Activated T-helper 2 cell treated with anti-CD3 and anti-CD28 coated beads, Interferon-gamma antibody, Interleukin-2, Interleukin-4, amounts not matched to agents 10 μg/mL and 5 μg/mL and 100 μg/mL, durations not matched to agents 14 hours and 24 hours and 36 hours (primary cell): Measurements from ENCODE around the gene PNKP. TPM values are rescaled to one million over a fixed set of nuclear protein-coding genes. Genes with fewer than 3 reads are reported as not detected.

Source experiments
- DNase-seq: peaks from one replicate; pipeline ENCODE4 v3.0.0; 2021; ENCODE audit warnings: low spot score
- H3K27ac Mint-ChIP-seq: one replicate; pipeline ENCODE4 v1.8.0; 2021; ENCODE audit warnings: mixed read lengths
- H3K27me3 Mint-ChIP-seq: one replicate; pipeline ENCODE4 v1.8.0; 2021; ENCODE audit warnings: low read depth, mixed read lengths
- H3K36me3 Mint-ChIP-seq: one replicate; pipeline ENCODE4 v1.8.0; 2021; ENCODE audit warnings: low read depth, mixed read lengths
- H3K4me1 Mint-ChIP-seq: one replicate; pipeline ENCODE4 v1.8.0; 2021; ENCODE audit warnings: low read depth, mixed read lengths
- H3K4me3 Mint-ChIP-seq: one replicate; pipeline ENCODE4 v1.8.0; 2021; ENCODE audit warnings: low read depth, mild to moderate bottlenecking, moderate library complexity, mixed read lengths
- H3K9me3 Mint-ChIP-seq: one replicate; pipeline ENCODE4 v1.8.0; 2021; ENCODE audit warnings: mixed read lengths
- intact Hi-C: fragments of 100-400 bp; cut with micrococcal nuclease; formaldehyde crosslinking; loops from one replicate; pipeline ENCODE4 v1.15.1; 2023
- total RNA-seq: library from RNA; stranded (reverse); gene quantifications from 2 replicates; pipeline ENCODE4 v1.2.3, GENCODE V29; 2022

The PNKP gene
- total RNA-seq, 1 donor from 2014 or later, result 117 TPM

DNA sequence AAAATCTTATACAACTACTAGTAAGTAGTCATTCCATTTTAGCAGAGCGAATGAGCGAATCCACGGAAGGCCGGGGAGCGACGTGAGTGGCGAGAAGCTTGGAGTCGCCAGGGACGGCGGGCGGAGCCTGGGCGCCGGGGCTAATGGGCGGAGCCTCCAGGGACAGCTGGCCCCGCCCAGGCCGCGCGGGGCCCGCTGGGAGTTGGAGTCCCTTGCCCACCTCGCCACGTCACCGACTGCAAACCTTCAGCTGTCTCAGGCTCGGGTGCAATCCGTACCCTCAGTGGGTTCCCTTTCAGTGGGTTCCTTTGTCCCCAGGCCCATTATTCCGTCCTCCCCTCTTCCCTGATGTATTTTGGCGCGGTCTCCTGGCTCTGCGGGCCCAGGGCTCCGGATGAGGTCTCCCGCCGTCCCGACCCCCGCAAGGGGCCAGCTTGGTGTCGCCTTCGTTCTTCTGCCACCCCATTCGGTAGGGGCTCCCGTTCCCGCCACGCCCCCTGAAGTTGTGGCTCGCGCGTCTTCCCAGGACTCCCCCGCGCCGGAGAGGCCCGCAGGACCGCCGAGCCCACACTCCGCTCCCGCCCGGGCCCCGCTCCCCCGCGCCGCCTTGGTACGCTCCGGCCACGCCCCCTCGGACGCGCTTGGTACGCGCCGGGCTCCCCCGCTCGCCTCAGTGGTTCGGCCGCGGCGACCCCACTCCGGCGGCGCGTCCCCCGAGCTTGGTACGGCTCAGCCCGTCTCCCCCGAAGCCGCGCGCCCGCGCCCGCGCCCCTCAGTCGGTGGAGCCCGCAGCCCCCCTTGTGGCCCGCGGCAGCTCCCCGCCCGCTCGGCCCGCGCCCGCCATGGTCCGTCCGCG is 16.7 kb downstream of the PNKP start, which contains the start of gene PTOV1:
TSS of gene PTOV1 (plus strand) at position 673 of the 856 bp plus-strand sequence.
- Mint-ChIP-seq H3K36me3 (peaks cover 20% of the 10 kb centered on the region), H3K9me3 (peaks cover 5% of the 10 kb centered on the region), H3K27me3 (no peaks in the 10 kb centered on the region), H3K4me1 (peaks cover 37% of the 10 kb centered on the region), H3K4me3 (peak within 1 kb of the TSS; percentile 89), H3K27ac (peak within 1 kb of the TSS; percentile 96)
- DNase-seq, result peak; percentile 84
- intact Hi-C loops, result loop anchor here (1.0 kb wide), 2 partner anchors 17 to 27 kb away; partner anchors contain the start of genes AKT1S1, PNKP and TBC1D17

DNA sequence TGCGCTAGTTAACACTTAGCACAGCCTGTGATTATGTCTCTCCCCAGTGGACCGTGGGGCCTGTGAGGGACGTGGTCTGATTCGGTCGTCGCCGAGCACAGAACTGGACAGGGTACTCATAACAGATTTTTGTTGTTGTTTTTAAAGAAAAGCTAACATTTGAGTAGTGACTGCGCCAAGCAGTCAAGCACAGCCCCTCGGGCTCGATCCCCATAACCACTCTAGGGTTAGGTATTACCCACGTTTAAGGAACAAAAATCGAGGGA is 17.2 kb downstream of the PNKP start:
- Mint-ChIP-seq H3K27me3 (no peaks in the 10 kb centered on the region), H3K9me3 (peaks cover 5% of the 10 kb centered on the region), H3K36me3 (peaks cover 15% of the 10 kb centered on the region), H3K4me3 (peak overlapping the region; percentile 89), H3K27ac (peak overlapping the region; percentile 96), H3K4me1 (peaks cover 37% of the 10 kb centered on the region)
- no peak for DNase-seq
- intact Hi-C loops, result loop anchor here (1.0 kb wide), 1 partner anchor 27 kb away; the partner anchor contains the start of genes AKT1S1 and TBC1D17

- DNase-seq, result no peak
- Mint-ChIP-seq H3K27me3 (no peaks in the 10 kb centered on the region), H3K27ac (peak overlapping the region; percentile 52), H3K9me3 (peaks cover 5% of the 10 kb centered on the region), H3K4me1 (peaks cover 37% of the 10 kb centered on the region), H3K36me3 (peaks cover 15% of the 10 kb centered on the region), H3K4me3 (peak overlapping the region; percentile 89)
- intact Hi-C loops, result loop anchor here (1.0 kb wide), 1 partner anchor 28 kb away; the partner anchor contains the start of genes AKT1S1 and TBC1D17
Measured at GRCh38 chr19:49849433-49850220, 17.7 kb downstream of the PNKP start.

GRCh38 chr19:49848938-49849337 is 18.4 kb downstream of the PNKP start:
- H3K27ac Mint-ChIP-seq, result peak overlapping the region; percentile 52
- peak overlapping the region; percentile 67 for H3K4me3 Mint-ChIP-seq
- intact Hi-C loops, result no loop called here
- peaks cover 15% of the 10 kb centered on the region for H3K36me3 Mint-ChIP-seq
- no peak for DNase-seq
- no peaks in the 10 kb centered on the region for H3K27me3 Mint-ChIP-seq
- peaks cover 5% of the 10 kb centered on the region for H3K9me3 Mint-ChIP-seq
- peaks cover 37% of the 10 kb centered on the region for H3K4me1 Mint-ChIP-seq

- no peak for DNase-seq
- peaks cover 15% of the 10 kb centered on the region for H3K36me3 Mint-ChIP-seq
- H3K9me3 Mint-ChIP-seq, result peaks cover 5% of the 10 kb centered on the region
- H3K27me3 Mint-ChIP-seq, result no peaks in the 10 kb centered on the region
- no peak overlapping the region for H3K27ac Mint-ChIP-seq
- peaks cover 34% of the 10 kb centered on the region for H3K4me1 Mint-ChIP-seq
- intact Hi-C loops, result no loop called here
- no peak overlapping the region for H3K4me3 Mint-ChIP-seq
Measured at GRCh38 chr19:49847731-49848696, 19.4 kb downstream of the PNKP start.

DNA sequence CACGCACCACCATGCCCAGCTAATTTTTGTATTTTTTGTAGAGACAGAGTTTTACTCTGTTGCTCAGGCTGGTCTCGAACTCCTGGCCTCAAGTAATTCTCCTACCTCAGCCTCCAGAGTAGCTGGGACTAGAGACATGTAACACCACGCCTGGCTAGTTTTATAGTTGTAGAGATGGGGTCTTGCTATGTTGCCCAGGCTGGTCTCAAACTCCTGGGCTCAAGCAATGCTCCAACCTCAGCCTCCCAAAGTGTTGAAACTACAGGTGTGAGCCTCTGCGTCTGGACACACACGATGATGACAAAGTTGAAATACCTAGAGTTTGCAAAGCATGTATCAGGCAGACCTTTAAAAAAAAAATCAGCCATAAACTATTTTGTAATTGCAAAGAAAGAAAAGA is 21.0 kb downstream of the PNKP start:
- peaks cover 10% of the 10 kb centered on the region for H3K36me3 Mint-ChIP-seq
- peaks cover 24% of the 10 kb centered on the region for H3K4me1 Mint-ChIP-seq
- intact Hi-C loops, result no loop called here
- H3K27me3 Mint-ChIP-seq, result no peaks in the 10 kb centered on the region
- no peak overlapping the region for H3K4me3 Mint-ChIP-seq
- H3K27ac Mint-ChIP-seq, result no peak overlapping the region
- no peak for DNase-seq
- H3K9me3 Mint-ChIP-seq, result peaks cover 5% of the 10 kb centered on the region

GRCh38 chr19:49845414-49845813 is 22.0 kb downstream of the PNKP start:
- Mint-ChIP-seq H3K4me3 (no peak overlapping the region), H3K36me3 (peaks cover 10% of the 10 kb centered on the region), H3K27ac (no peak overlapping the region), H3K27me3 (no peaks in the 10 kb centered on the region), H3K4me1 (peaks cover 24% of the 10 kb centered on the region), H3K9me3 (peaks cover 5% of the 10 kb centered on the region)
- intact Hi-C loops, result no loop called here
- no peak for DNase-seq

DNA sequence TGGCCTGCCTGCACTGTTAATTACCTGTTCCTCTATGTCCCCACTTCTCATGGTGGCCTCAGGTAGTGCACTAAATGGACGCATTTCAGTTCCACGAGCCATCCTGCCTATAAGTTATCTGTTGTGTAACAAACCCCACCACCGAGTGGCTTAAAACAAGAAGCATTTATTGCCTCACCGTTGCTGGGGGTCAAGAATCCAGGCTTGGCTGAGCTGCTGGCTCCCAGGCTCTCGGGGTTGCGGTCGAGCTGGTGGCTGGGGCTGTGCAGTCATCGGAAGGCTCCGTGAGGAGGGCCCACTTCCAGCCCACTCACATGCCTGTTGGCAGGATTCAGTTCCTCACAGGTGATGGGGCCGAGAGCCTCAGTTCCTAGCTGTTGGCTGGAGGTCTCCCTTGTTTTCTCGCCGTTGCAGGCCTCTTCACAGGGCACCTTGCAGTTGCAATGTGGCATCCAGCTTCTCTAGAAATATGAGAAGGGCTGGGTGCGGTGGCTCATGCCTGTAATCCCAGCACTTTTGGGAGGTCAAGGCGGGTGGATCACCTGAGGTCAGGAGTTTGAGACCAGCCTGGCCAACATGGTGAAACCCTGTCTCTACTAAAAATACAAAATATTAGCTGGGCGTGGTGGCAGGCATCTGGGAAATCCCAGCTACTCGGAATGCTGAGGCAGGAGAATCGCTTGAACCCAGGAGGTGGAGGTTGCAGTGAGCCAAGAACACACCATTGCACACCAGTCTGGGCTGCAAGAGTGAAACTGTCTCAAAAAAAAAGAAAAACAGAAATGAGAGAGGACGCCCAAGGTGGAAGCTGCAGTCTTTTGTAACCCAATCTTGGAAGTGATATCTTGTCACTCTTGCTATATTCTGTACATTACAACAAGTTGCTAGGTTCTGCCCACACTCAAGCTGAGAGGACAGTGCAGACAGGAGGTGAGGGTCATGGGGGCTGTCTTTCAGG is 23.0 kb downstream of the PNKP start:
- H3K27me3 Mint-ChIP-seq, result no peaks in the 10 kb centered on the region
- DNase-seq, result no peak
- peaks cover 5% of the 10 kb centered on the region for H3K9me3 Mint-ChIP-seq
- peaks cover 10% of the 10 kb centered on the region for H3K36me3 Mint-ChIP-seq
- H3K27ac Mint-ChIP-seq, result no peak overlapping the region
- no peak overlapping the region for H3K4me3 Mint-ChIP-seq
- intact Hi-C loops, result no loop called here
- H3K4me1 Mint-ChIP-seq, result peaks cover 16% of the 10 kb centered on the region

DNA sequence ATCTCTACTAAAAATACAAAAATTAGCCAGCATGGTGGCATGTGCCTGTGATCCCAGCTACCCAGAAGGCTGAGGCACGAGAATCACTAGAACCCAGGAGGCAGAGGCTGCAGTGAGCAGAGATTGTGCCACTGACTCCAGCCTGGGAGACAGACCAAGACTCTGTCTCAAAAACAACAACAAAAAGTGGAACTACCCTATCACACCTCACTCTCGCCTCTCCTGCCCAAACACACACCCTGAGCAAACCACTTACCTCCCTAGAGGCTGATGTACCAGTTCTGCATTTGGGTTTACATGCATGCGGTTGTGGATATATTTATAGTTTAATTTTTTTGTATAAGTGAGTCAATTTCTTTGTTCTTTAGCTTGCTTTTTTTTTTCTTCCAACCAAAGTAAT is 24.1 kb downstream of the PNKP start:
- Mint-ChIP-seq H3K36me3 (peaks cover 13% of the 10 kb centered on the region), H3K4me1 (peaks cover 6% of the 10 kb centered on the region), H3K27ac (no peak overlapping the region), H3K4me3 (no peak overlapping the region), H3K27me3 (no peaks in the 10 kb centered on the region), H3K9me3 (no peaks in the 10 kb centered on the region)
- DNase-seq, result no peak
- intact Hi-C loops, result no loop called here

DNA sequence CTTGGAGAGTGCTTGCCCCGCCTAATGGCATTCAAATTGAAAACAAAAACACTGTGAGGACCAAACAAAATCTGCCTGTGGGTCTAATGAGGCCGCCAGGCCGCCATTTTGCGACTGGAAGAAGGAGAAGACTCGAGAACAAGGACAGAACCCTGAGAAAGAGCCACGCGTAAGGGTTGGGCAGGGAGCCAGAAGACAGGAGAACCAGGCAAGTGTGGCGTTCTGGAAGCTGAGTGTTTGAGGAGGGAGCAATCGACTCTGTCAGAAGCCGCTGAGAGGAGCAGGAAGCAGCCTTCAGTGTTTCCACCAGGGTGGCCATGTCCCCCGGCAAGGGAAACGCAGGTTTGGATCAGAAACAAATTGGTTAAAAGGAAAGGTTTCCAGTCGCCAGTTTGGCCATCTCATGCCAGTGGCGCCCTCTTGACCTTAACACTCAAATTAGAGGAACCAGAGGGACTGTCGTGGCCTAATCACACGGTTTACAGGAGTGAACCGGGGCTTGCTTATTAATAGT is 26.6 kb downstream of the PNKP start:
- intact Hi-C loops, result no loop called here
- Mint-ChIP-seq H3K27ac (no peak overlapping the region), H3K4me3 (no peak overlapping the region), H3K27me3 (no peaks in the 10 kb centered on the region), H3K36me3 (peaks cover 20% of the 10 kb centered on the region), H3K4me1 (no peaks in the 10 kb centered on the region), H3K9me3 (no peaks in the 10 kb centered on the region)
- no peak for DNase-seq

DNA sequence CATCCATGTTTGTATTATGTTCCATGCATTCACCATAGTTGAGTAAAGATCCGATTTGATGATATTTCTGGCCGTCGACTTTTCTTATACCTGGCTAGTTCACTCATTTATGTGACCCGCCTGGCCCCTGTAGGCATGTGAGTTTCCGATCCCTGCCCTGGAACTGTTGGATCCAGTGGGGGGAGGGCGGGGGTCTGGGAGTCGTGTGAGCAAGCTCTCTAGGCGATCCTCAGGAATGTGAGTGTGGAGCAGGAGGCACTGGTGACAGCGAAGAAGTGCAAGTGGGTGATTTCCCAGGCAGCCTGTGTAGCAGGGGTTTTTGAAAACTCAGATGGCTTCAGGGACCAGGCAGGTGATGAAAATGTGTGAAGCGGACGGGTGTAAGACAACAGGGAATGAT is 27.1 kb downstream of the PNKP start:
- intact Hi-C loops, result no loop called here
- Mint-ChIP-seq H3K4me3 (no peak overlapping the region), H3K9me3 (no peaks in the 10 kb centered on the region), H3K27ac (no peak overlapping the region), H3K36me3 (peaks cover 20% of the 10 kb centered on the region), H3K4me1 (no peaks in the 10 kb centered on the region), H3K27me3 (no peaks in the 10 kb centered on the region)
- no peak for DNase-seq
